ENCODE data around the gene LRRC8C. TPM values are rescaled to one million over a fixed set of nuclear protein-coding genes. Genes with fewer than 3 reads are reported as not detected.

The LRRC8C gene
- total and polyA plus RNA-seq, 2 experiments from 2014 or later, result 0.89 to 3.9 TPM

DNA sequence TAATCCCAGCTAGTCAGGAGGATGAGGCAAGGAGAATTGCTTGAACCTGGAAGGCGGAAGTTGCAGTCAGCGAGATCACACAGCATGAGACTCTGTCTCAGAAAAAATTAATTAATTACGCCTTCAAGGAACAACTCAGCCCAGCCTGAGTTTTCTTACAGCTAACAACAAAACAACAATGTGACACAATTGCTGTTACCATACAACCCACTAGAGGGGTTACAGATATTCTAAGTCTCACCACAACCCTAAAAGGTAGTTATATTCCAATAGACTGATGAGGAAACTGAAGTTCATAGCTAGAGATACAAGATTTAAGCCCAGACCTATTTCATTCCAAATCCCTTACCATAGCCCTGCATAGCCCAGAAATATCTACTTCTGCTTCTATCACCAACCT lies 2.9 kb upstream of the LRRC8C start:
- H3K27me3 Mint-ChIP-seq (ENCODE audit: insufficient read depth, low read depth, poor library complexity), result peaks cover 19% of the 10 kb centered on the region

GRCh38 chr1:89631816-89632656 lies 884 bp upstream of the LRRC8C start:
- Mint-ChIP-seq H3K4me1 (peaks cover 18% of the 10 kb centered on the region), H3K27ac (no peak overlapping the region), H3K4me3 (peak overlapping the region; percentile 93), H3K27me3 (ENCODE audit: insufficient read depth, low read depth, poor library complexity) (peaks cover 19% of the 10 kb centered on the region), H3K36me3 (ENCODE audit: low read depth) (no peaks in the 10 kb centered on the region), H3K9me3 (no peaks in the 10 kb centered on the region)
- Histone ChIP-seq H3K36me3 (ENCODE audit: insufficient read depth) (no peaks in the 10 kb centered on the region), H3F3A (replicated peaks; ENCODE audit: low read depth) (0 out of 2 replicates have a peak, but pooled peaks cover 5% of the 10 kb centered on the region), H2AFZ (peak overlapping the region; percentile 96), H3K4me3 (peak overlapping the region; percentile 79), H3K79me2 (replicated peaks; ENCODE audit: insufficient read depth) (no peaks in the 10 kb centered on the region), H3K4me1 (ENCODE audit: insufficient read depth) (peaks cover 18% of the 10 kb centered on the region), H3K9me2 (ENCODE audit: insufficient read depth) (no peaks in the 10 kb centered on the region), H4K20me1 (replicated peaks; ENCODE audit: insufficient read depth) (no peaks in the 10 kb centered on the region), H3K27ac (ENCODE audit: low read depth) (no peak overlapping the region), H3K4me2 (peak overlapping the region; percentile 88), H3K27me3 (ENCODE audit: insufficient read depth) (peaks cover 46% of the 10 kb centered on the region)
- DNase-seq (ENCODE audit: low spot score) (peak; percentile 79), ATAC-seq (peak; percentile 46)
- TF ChIP-seq STAT1 (IDR thresholded peaks at IDR 0.05; ENCODE audit: unreplicated experiment) (no peak), ZNF114 (CRISPR knock-in tag; IDR thresholded peaks at IDR 0.05) (no peak)
- TF ChIP-seq, protein P1, sequence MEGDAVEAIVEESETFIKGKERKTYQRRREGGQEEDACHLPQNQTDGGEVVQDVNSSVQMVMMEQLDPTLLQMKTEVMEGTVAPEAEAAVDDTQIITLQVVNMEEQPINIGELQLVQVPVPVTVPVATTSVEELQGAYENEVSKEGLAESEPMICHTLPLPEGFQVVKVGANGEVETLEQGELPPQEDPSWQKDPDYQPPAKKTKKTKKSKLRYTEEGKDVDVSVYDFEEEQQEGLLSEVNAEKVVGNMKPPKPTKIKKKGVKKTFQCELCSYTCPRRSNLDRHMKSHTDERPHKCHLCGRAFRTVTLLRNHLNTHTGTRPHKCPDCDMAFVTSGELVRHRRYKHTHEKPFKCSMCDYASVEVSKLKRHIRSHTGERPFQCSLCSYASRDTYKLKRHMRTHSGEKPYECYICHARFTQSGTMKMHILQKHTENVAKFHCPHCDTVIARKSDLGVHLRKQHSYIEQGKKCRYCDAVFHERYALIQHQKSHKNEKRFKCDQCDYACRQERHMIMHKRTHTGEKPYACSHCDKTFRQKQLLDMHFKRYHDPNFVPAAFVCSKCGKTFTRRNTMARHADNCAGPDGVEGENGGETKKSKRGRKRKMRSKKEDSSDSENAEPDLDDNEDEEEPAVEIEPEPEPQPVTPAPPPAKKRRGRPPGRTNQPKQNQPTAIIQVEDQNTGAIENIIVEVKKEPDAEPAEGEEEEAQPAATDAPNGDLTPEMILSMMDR (conservative IDR thresholded peaks at IDR 0.05; ENCODE audit: low read depth in 2 of 2), result no peak

More for the DNA sequence above, 2.9 kb upstream of the LRRC8C start:
- H3K27me3 ChIP-seq (ENCODE audit: insufficient read depth), result peaks cover 33% of the 10 kb centered on the region
- Mint-ChIP-seq H3K36me3 (ENCODE audit: low read depth) (no peaks in the 10 kb centered on the region), H3K27ac (no peak overlapping the region), H3K4me3 (no peak overlapping the region), H3K9me3 (no peaks in the 10 kb centered on the region), H3K4me1 (peaks cover 18% of the 10 kb centered on the region)
- no peak overlapping the region for H3K4me3 ChIP-seq
- H3K4me2 ChIP-seq, result no peak overlapping the region
- no peaks in the 10 kb centered on the region; the same call in 1 of the 2 replicates for H4K20me1 ChIP-seq (replicated peaks; ENCODE audit: insufficient read depth)
- no peak overlapping the region for H3K27ac ChIP-seq (ENCODE audit: low read depth)
- TF ChIP-seq CREB1 (CRISPR knock-in tag; IDR thresholded peaks at IDR 0.05; ENCODE audit: low read depth), result no peak
- TF ChIP-seq, protein P2, sequence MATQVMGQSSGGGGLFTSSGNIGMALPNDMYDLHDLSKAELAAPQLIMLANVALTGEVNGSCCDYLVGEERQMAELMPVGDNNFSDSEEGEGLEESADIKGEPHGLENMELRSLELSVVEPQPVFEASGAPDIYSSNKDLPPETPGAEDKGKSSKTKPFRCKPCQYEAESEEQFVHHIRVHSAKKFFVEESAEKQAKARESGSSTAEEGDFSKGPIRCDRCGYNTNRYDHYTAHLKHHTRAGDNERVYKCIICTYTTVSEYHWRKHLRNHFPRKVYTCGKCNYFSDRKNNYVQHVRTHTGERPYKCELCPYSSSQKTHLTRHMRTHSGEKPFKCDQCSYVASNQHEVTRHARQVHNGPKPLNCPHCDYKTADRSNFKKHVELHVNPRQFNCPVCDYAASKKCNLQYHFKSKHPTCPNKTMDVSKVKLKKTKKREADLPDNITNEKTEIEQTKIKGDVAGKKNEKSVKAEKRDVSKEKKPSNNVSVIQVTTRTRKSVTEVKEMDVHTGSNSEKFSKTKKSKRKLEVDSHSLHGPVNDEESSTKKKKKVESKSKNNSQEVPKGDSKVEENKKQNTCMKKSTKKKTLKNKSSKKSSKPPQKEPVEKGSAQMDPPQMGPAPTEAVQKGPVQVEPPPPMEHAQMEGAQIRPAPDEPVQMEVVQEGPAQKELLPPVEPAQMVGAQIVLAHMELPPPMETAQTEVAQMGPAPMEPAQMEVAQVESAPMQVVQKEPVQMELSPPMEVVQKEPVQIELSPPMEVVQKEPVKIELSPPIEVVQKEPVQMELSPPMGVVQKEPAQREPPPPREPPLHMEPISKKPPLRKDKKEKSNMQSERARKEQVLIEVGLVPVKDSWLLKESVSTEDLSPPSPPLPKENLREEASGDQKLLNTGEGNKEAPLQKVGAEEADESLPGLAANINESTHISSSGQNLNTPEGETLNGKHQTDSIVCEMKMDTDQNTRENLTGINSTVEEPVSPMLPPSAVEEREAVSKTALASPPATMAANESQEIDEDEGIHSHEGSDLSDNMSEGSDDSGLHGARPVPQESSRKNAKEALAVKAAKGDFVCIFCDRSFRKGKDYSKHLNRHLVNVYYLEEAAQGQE (IDR thresholded peaks at IDR 0.05; ENCODE audit: unreplicated experiment), result no peak
- TF ChIP-seq, protein P1 (conservative IDR thresholded peaks at IDR 0.05; ENCODE audit: low read depth in 2 of 2), result 0 out of 4 replicates have a peak, but pooled peaks of 1 of the 2 experiments have one; percentile 15
- H3F3A ChIP-seq (replicated peaks; ENCODE audit: low read depth), result 0 out of 2 replicates have a peak, but pooled peaks cover 5% of the 10 kb centered on the region
- H3K4me1 ChIP-seq (ENCODE audit: insufficient read depth), result peaks cover 18% of the 10 kb centered on the region
- ATAC-seq (no peak), DNase-seq (ENCODE audit: low spot score) (no peak)
- H3K79me2 ChIP-seq (replicated peaks; ENCODE audit: insufficient read depth), result no peaks in the 10 kb centered on the region
- H3K36me3 ChIP-seq (ENCODE audit: insufficient read depth), result no peaks in the 10 kb centered on the region
- no peaks in the 10 kb centered on the region for H3K9me2 ChIP-seq (ENCODE audit: insufficient read depth)
- no peak overlapping the region for H2AFZ ChIP-seq

All from GM23338 (cell line).